GM12892 (cell line): Measurements from ENCODE around the gene GAS5.

Experiments
- POLR2A ChIP-seq: IDR thresholded peaks from 2 replicates; pipeline ENCODE4 v1.6.1; 2011; ENCODE audit warnings: low read depth, low read length, control low read depth
- POLR2AphosphoS5 ChIP-seq: IDR thresholded peaks from 2 replicates; pipeline ENCODE4 v1.6.1; 2011; ENCODE audit warnings: low read depth, low read length, control low read depth
- TAF1 ChIP-seq: IDR thresholded peaks from 2 replicates; pipeline ENCODE4 v1.6.1; 2011; ENCODE audit warnings: low read depth, mild to moderate bottlenecking, control low read depth, low read length, borderline replicate concordance

DNA sequence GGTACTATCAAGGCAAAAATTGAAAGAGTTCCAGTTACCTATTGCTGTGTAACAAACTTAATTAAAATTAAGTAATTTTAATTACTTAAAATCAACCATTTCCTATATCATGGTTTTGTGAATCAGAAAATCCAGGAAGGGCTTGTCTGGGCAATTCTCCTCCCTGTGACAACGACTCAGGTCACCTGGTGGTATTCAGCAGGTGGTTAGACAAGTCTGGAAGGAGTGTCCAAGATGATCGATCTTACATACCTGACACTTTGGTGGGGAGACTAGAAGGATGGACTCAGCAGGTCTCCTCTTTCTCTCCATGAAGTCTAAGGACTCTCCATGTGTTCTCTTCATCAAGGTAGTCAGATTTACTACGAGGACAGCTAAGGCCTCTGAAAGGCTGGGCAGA, 26.4 kb upstream of the GAS5 start:
- no peak for TF ChIP-seq POLR2A
- TF ChIP-seq POLR2AphosphoS5 = no peak
- TF ChIP-seq TAF1 = no peak
